ENCODE measurements around the gene ZFAND3. TPM values are rescaled to one million over a fixed set of nuclear protein-coding genes. Genes with fewer than 3 reads are reported as not detected.

ZFAND3 gene
- total RNA-seq, 4 donors from 2014 or later, result 37.3 to 70.1 (median 55.2) TPM

- no peak overlapping the region for H3K4me3 ChIP-seq
- H3K4me1 ChIP-seq, result peaks cover 17 to 30% (median 27%) of the 10 kb centered on the region in 4 donors
- 90% methylated on average over 2 of the region's 2 CpGs for WGBS
- H3K9me3 ChIP-seq, result no peaks in the 10 kb centered on the region
- H3K27me3 ChIP-seq, result peaks cover 0 to 6% (median 0%) of the 10 kb centered on the region in 4 donors
- DNase-seq (ENCODE audit: extremely low spot score), result no peak
- TF ChIP-seq POLR2AphosphoS5 (IDR thresholded peaks at IDR 0.05) (no peak), POLR2A (IDR thresholded peaks at IDR 0.05; ENCODE audit: low read depth) (no peak), CTCF (IDR thresholded peaks at IDR 0.05) (no peak), EP300 (IDR thresholded peaks at IDR 0.05) (no peak)
- intact Hi-C loops (cut with DNase I), result no loop called here
- H3K27ac ChIP-seq (replicated peaks in 1 of 4), result no peak overlapping the region
- no peaks in the 10 kb centered on the region for H3K36me3 ChIP-seq
Observed at GRCh38 chr6:37788259-37788658, 31.3 kb upstream of the ZFAND3 start.

GRCh38 chr6:37791156-37791919, 28.2 kb upstream of the ZFAND3 start:
- no peaks in the 10 kb centered on the region for H3K27me3 ChIP-seq
- intact Hi-C loops (cut with DNase I), result loop anchor here (5.0 kb wide), 2 partner anchors 221 to 701 kb away; no protein-coding TSS in a partner anchor
- H3K36me3 ChIP-seq, result no peaks in the 10 kb centered on the region
- peak; percentile 77 to 84 for TF ChIP-seq POLR2AphosphoS5 (IDR thresholded peaks at IDR 0.05)
- peak; percentile 92 to 98 (median 94) for TF ChIP-seq CTCF (IDR thresholded peaks at IDR 0.05)
- no peak for TF ChIP-seq POLR2A (IDR thresholded peaks at IDR 0.05; ENCODE audit: low read depth)
- TF ChIP-seq EP300 (IDR thresholded peaks at IDR 0.05), result no peak
- WGBS, result 50% methylated on average over 4 of the region's 10 CpGs
- H3K4me1 ChIP-seq, result peaks cover 4 to 14% (median 13%) of the 10 kb centered on the region in 4 donors
- H3K27ac ChIP-seq (replicated peaks in 1 of 4), result no peak overlapping the region
- DNase-seq (ENCODE audit: extremely low spot score), result peak; percentile 94
- no peaks in the 10 kb centered on the region for H3K9me3 ChIP-seq
- no peak overlapping the region for H3K4me3 ChIP-seq

GRCh38 chr6:37792457-37793033, 27.0 kb upstream of the ZFAND3 start:
- Histone ChIP-seq H3K4me1 (peaks cover 4 to 14% (median 13%) of the 10 kb centered on the region in 4 donors), H3K4me3 (no peak overlapping the region), H3K27ac (replicated peaks in 1 of 4) (no peak overlapping the region), H3K27me3 (no peaks in the 10 kb centered on the region), H3K9me3 (no peaks in the 10 kb centered on the region), H3K36me3 (no peaks in the 10 kb centered on the region)
- intact Hi-C loops (cut with DNase I), result loop anchor here (5.0 kb wide), 2 partner anchors 220 to 700 kb away; no protein-coding TSS in a partner anchor
- TF ChIP-seq EP300 (IDR thresholded peaks at IDR 0.05) (no peak), POLR2A (IDR thresholded peaks at IDR 0.05; ENCODE audit: low read depth) (no peak), POLR2AphosphoS5 (IDR thresholded peaks at IDR 0.05) (no peak), CTCF (IDR thresholded peaks at IDR 0.05) (no peak)
- no peak for DNase-seq (ENCODE audit: extremely low spot score)
- WGBS, result 96% methylated on average over 5 of the region's 5 CpGs

GRCh38 chr6:37793067-37793466, 26.5 kb upstream of the ZFAND3 start:
- Histone ChIP-seq H3K9me3 (no peaks in the 10 kb centered on the region), H3K4me3 (no peak overlapping the region), H3K27me3 (no peaks in the 10 kb centered on the region), H3K27ac (replicated peaks in 1 of 4) (no peak overlapping the region), H3K36me3 (no peaks in the 10 kb centered on the region), H3K4me1 (peaks cover 4 to 14% (median 13%) of the 10 kb centered on the region in 4 donors)
- no peak for TF ChIP-seq POLR2A (IDR thresholded peaks at IDR 0.05; ENCODE audit: low read depth)
- no peak for TF ChIP-seq CTCF (IDR thresholded peaks at IDR 0.05)
- TF ChIP-seq POLR2AphosphoS5 (IDR thresholded peaks at IDR 0.05), result no peak
- TF ChIP-seq EP300 (IDR thresholded peaks at IDR 0.05), result no peak
- intact Hi-C loops (cut with DNase I), result loop anchor here (5.0 kb wide), 2 partner anchors 219 to 699 kb away; no protein-coding TSS in a partner anchor
- 80% methylated on average over 6 of the region's 6 CpGs for WGBS
- DNase-seq (ENCODE audit: extremely low spot score), result no peak
